ENCODE data around the gene CHTF18. TPM values are rescaled to one million over a fixed set of nuclear protein-coding genes. Genes with fewer than 3 reads are reported as not detected.

Gene CHTF18
- total RNA-seq, 2 experiments from 2014 or later = 30.7 to 31.1 TPM

DNA sequence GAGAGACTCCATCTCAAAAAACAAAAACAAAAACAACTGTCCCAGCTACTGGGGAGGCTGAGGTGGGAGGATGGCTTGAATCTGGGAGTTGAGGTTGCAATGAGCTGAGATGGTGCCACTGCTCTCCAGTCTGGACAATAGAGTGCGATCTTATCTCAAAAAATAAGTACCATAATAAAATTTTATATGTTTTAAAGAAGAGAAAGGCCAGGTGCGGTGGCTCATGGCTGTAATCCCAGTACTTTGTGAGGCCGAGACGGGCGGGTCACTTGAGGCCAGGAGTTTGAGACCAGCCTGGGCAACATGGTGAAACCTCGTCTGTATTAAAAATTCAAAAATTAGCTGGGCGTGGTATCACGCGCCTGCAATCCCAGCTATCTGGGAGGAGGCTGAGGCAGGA is 11.6 kb upstream of the CHTF18 start:
- peaks cover 5% of the 10 kb centered on the region for H3K27me3 Mint-ChIP-seq

GRCh38 chr16:777826-778225 is 10.6 kb upstream of the CHTF18 start:
- ATAC-seq (ENCODE audit: poor library complexity) (no peak), DNase-seq (no peak)
- intact Hi-C loops (cut with DNase I, micrococcal nuclease) = no loop called here
- H3K27ac Mint-ChIP-seq = no peak overlapping the region
- H3K4me1 Mint-ChIP-seq (ENCODE audit: low read depth) = no peaks in the 10 kb centered on the region
- peaks cover 5% of the 10 kb centered on the region for H3K27me3 Mint-ChIP-seq
- ChIA-PET POLR2A (no interaction called here), CTCF (no interaction called here)
- no peaks in the 10 kb centered on the region for H3K4me1 ChIP-seq (ENCODE audit: insufficient read depth, low read length)
- H3K27me3 ChIP-seq (ENCODE audit: control insufficient read depth in 1 of 2, insufficient read depth in 2 of 2, low read length in 2 of 2) = peaks cover 0 to 3% of the 10 kb centered on the region in 2 experiments
- H3K36me3 Mint-ChIP-seq (ENCODE audit: low read depth) = no peaks in the 10 kb centered on the region
- H3K27ac ChIP-seq (ENCODE audit: low read depth in 1 of 2, low read length in 2 of 2) = no peak overlapping the region
- no peaks in the 10 kb centered on the region for H3K36me3 ChIP-seq (ENCODE audit: insufficient read depth, low read length)
- H3K4me3 Mint-ChIP-seq = no peak overlapping the region
- H3K9me3 Mint-ChIP-seq = no peaks in the 10 kb centered on the region
- no peak overlapping the region for H3K4me3 ChIP-seq (ENCODE audit: low read length)
- TF ChIP-seq, protein P1, sequence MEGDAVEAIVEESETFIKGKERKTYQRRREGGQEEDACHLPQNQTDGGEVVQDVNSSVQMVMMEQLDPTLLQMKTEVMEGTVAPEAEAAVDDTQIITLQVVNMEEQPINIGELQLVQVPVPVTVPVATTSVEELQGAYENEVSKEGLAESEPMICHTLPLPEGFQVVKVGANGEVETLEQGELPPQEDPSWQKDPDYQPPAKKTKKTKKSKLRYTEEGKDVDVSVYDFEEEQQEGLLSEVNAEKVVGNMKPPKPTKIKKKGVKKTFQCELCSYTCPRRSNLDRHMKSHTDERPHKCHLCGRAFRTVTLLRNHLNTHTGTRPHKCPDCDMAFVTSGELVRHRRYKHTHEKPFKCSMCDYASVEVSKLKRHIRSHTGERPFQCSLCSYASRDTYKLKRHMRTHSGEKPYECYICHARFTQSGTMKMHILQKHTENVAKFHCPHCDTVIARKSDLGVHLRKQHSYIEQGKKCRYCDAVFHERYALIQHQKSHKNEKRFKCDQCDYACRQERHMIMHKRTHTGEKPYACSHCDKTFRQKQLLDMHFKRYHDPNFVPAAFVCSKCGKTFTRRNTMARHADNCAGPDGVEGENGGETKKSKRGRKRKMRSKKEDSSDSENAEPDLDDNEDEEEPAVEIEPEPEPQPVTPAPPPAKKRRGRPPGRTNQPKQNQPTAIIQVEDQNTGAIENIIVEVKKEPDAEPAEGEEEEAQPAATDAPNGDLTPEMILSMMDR (IDR thresholded peaks at IDR 0.05) = no peak
- H3K9me3 ChIP-seq (ENCODE audit: control insufficient read depth in 1 of 2, insufficient read depth in 1 of 2, low read length in 2 of 2) = no peaks in the 10 kb centered on the region

More for the DNA sequence above, 11.6 kb upstream of the CHTF18 start:
- Histone ChIP-seq H3K27me3 (ENCODE audit: control insufficient read depth in 1 of 2, insufficient read depth in 2 of 2, low read length in 2 of 2) (peaks cover 0 to 3% of the 10 kb centered on the region in 2 experiments), H3K9me3 (ENCODE audit: control insufficient read depth in 1 of 2, insufficient read depth in 1 of 2, low read length in 2 of 2) (no peaks in the 10 kb centered on the region), H3K4me3 (ENCODE audit: low read length) (no peak overlapping the region), H3K36me3 (ENCODE audit: insufficient read depth, low read length) (no peaks in the 10 kb centered on the region), H3K4me1 (ENCODE audit: insufficient read depth, low read length) (no peaks in the 10 kb centered on the region), H3K27ac (ENCODE audit: low read depth in 1 of 2, low read length in 2 of 2) (no peak overlapping the region)
- CTCF ChIA-PET = no interaction called here
- no peaks in the 10 kb centered on the region for H3K9me3 Mint-ChIP-seq
- no peaks in the 10 kb centered on the region for H3K36me3 Mint-ChIP-seq (ENCODE audit: low read depth)
- TF ChIP-seq, protein P1 (IDR thresholded peaks at IDR 0.05) = no peak
- H3K4me3 Mint-ChIP-seq = no peak overlapping the region
- POLR2A ChIA-PET = no interaction called here
- DNase-seq (no peak), ATAC-seq (ENCODE audit: poor library complexity) (no peak)
- intact Hi-C loops (cut with DNase I, micrococcal nuclease) = no loop called here
- H3K4me1 Mint-ChIP-seq (ENCODE audit: low read depth) = no peaks in the 10 kb centered on the region
- H3K27ac Mint-ChIP-seq = no peak overlapping the region

DNA sequence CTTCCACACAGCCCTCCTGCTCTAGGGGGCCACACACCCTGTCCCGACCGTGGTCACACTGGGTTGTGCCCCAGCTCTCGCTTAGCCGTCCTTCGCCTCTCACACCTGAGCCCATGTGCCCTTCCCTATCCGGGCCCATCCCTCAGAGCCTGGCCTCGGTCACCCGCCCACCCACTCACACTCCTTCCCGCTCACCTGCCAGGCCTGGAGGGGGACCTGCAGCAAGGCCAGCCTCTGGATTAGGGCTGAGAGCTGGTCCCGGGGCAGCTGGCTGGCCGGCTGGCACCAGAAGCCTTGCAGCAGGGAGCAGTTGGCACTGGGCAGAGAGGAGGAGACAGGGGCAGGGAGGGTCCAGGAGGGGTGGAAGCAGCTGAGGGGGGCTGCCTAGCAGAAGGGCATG is 10.0 kb upstream of the CHTF18 start:
- TF ChIP-seq, protein P1 (IDR thresholded peaks at IDR 0.05) = no peak
- DNase-seq (no peak), ATAC-seq (ENCODE audit: poor library complexity) (no peak)
- Mint-ChIP-seq H3K4me3 (no peak overlapping the region), H3K36me3 (ENCODE audit: low read depth) (no peaks in the 10 kb centered on the region), H3K27me3 (peaks cover 5% of the 10 kb centered on the region), H3K9me3 (no peaks in the 10 kb centered on the region), H3K4me1 (ENCODE audit: low read depth) (no peaks in the 10 kb centered on the region), H3K27ac (no peak overlapping the region)
- intact Hi-C loops (cut with DNase I, micrococcal nuclease) = no loop called here
- POLR2A ChIA-PET = no interaction called here
- Histone ChIP-seq H3K4me1 (ENCODE audit: insufficient read depth, low read length) (no peaks in the 10 kb centered on the region), H3K27me3 (ENCODE audit: control insufficient read depth in 1 of 2, insufficient read depth in 2 of 2, low read length in 2 of 2) (peaks cover 0 to 3% of the 10 kb centered on the region in 2 experiments), H3K9me3 (ENCODE audit: control insufficient read depth in 1 of 2, insufficient read depth in 1 of 2, low read length in 2 of 2) (no peaks in the 10 kb centered on the region), H3K4me3 (ENCODE audit: low read length) (no peak overlapping the region), H3K36me3 (ENCODE audit: insufficient read depth, low read length) (no peaks in the 10 kb centered on the region), H3K27ac (ENCODE audit: low read depth in 1 of 2, low read length in 2 of 2) (no peak overlapping the region)
- CTCF ChIA-PET = no interaction called here

Measured in CD4-positive, alpha-beta T cell (primary cell).